HG02798 (cell line): ENCODE results near the gene IMPG2.

Experiments
- ATAC-seq: cut with Tn5 transposase; IDR thresholded peaks from one replicate; pipeline ENCODE4 v1.9.1; 2021; ENCODE audit warnings: mild to moderate bottlenecking; ENCODE audit not compliant: unreplicated experiment, poor library complexity

The IMPG2 gene

GRCh38 chr3:101243285-101244211 is 76.8 kb downstream of the IMPG2 start:
- ATAC-seq: no peak

GRCh38 chr3:101240719-101241399 is 79.5 kb downstream of the IMPG2 start:
- no peak for ATAC-seq

GRCh38 chr3:101235048-101235447 is 85.3 kb downstream of the IMPG2 start:
- no peak for ATAC-seq

GRCh38 chr3:101230618-101231017 is 89.8 kb downstream of the IMPG2 start:
- ATAC-seq: no peak

- ATAC-seq: no peak
These were observed 90.7 kb downstream of the IMPG2 start for GRCh38 chr3:101229681-101230080.

- no peak for ATAC-seq
These were observed 91.9 kb downstream of the IMPG2 start for GRCh38 chr3:101228441-101228840.

GRCh38 chr3:101224739-101225138 is 95.6 kb downstream of the IMPG2 start:
- ATAC-seq: no peak

- no peak for ATAC-seq
These were observed 97.4 kb downstream of the IMPG2 start for GRCh38 chr3:101223016-101223415.

- ATAC-seq: no peak
These were observed 100.4 kb downstream of the IMPG2 start for GRCh38 chr3:101219842-101220560.

GRCh38 chr3:101217472-101218245 is 102.7 kb downstream of the IMPG2 start:
- no peak for ATAC-seq

- no peak for ATAC-seq
These were observed 103.5 kb downstream of the IMPG2 start for GRCh38 chr3:101216710-101217465.

- no peak for ATAC-seq
These were observed 107.6 kb downstream of the IMPG2 start for GRCh38 chr3:101212730-101213129.

- no peak for ATAC-seq
These were observed 116.1 kb downstream of the IMPG2 start for GRCh38 chr3:101204246-101204645.

- no peak for ATAC-seq
These were observed 117.0 kb downstream of the IMPG2 start for GRCh38 chr3:101203411-101203810.

- ATAC-seq: no peak
These were observed 117.7 kb downstream of the IMPG2 start for GRCh38 chr3:101202640-101203039.

- no peak for ATAC-seq
These were observed 119.9 kb downstream of the IMPG2 start for GRCh38 chr3:101200461-101200860.

- no peak for ATAC-seq
These were observed 124.2 kb downstream of the IMPG2 start for GRCh38 chr3:101195951-101196713.

- no peak for ATAC-seq
These were observed 126.0 kb downstream of the IMPG2 start for GRCh38 chr3:101194392-101194791.

- no peak for ATAC-seq
These were observed 126.4 kb downstream of the IMPG2 start for GRCh38 chr3:101193957-101194356.
